HuH-7.5 (cell line): ENCODE results near the gene CD58.

Experiments
- DNase-seq: peaks from one replicate; pipeline ENCODE4 v3.0.0; 2011; ENCODE audit warnings: low spot score

Gene CD58

DNA sequence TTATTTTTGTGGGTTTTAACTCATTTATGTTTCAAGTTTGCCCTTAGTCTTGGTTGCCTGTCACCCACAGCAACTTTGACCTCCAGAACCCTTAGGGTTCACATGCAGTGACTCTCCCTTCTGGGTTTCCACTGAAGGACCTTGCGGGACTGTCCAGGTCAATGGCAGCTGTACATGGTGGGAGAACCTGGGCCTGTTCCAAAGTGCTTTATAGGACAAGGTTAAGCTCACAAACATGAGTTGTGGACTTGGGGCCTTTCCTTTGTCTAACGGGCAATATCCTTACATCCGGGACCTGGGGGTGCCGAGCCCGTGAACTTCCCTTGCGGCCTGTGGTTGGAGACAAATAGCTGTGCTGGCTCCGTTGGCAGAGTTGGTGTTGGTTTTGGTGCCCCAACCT is 77.8 kb downstream of the CD58 start:
- no peak for DNase-seq

DNA sequence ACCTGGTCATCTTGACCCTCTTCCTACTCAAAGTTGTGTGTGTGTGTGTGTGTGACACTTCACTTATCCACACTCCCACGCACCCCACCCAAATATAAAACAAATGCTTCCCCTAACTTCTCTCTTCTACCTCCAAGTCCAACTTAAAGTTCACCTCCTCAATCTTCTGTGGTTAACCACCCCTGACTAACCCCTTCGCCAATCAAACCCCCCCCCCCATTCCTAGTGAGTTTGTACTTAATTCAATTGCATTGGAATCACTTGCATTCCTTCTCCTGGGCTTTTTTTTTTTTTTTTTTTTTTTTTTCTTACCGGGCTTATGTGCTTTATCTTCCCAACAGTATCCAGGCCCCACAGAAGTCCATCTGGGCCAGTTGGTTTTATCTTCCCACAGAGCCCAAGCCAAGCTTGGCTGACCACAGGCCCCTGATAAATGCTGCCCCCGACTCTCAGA is 78.4 kb downstream of the CD58 start:
- DNase-seq, result no peak

DNA sequence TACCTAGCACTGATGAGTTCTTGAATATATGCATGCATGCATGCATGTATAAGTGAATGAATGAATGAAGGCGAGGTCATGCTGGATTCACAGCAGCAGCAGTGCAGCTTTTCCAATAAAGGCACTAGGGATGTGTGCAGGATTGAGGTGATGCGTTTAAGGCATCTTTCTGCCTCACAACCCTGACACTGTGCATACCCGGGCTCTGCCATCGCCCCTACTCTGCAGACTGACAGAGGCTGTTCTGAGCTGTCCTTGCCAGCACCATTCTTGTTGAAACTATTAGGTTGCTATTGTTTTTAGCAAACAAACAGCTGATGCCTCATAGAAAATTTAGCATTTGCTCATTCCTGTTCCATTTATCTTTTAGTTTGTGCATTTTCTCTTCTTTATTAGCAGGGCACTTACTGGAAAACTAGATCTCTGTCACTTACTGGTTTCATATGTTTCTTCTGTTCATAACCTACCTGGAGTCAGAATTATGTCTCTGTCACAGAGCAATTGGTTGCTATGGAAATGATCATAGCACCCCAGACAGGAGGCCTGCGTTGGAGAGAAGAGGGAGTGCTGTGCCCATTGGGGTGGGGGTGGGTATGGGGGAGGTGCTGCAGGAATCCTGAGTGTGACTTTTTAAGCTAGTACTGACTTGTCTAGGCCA is 79.0 kb downstream of the CD58 start:
- no peak for DNase-seq

DNA sequence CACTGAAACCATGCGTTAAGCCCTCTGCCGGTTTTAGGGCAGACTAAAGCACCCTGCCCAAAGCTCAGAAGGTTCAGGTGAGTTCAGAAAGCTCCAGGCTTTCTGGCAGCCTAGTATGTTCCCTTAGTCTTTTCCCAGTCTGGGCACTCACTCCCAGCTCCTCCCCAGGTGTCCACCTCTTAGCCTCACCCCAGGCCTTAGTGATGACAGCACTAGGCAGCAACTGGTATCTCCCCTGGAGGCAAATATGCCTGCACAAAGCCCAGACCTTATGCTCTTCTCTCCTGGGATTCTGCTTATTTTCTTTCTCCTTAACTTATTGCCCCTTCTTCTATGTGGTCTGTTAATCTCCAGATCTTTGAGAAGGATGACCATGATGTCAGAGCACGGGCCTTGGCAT is 80.2 kb downstream of the CD58 start:
- DNase-seq, result no peak

DNA sequence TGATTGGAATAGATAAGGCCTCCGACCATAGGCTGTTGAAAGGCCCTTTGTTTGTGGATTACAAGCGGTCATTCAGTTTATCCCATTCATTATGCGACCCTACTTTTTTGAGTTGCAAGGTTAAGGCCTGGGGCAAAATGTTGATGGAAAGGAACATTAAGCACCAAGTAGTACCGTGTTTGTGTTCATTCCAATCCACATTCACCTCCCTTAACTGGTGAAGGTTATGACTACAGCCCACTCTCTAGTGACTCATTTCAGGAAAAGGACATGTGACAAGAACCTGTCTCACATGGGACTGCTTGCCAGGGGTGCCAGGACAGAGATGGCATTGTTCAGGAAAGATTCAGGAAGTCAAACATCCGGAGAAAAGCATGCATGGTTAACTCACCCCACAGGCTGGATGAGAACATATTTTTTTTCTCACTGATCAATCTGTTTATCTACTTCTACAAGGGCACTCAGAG is 81.6 kb downstream of the CD58 start:
- no peak for DNase-seq

DNA sequence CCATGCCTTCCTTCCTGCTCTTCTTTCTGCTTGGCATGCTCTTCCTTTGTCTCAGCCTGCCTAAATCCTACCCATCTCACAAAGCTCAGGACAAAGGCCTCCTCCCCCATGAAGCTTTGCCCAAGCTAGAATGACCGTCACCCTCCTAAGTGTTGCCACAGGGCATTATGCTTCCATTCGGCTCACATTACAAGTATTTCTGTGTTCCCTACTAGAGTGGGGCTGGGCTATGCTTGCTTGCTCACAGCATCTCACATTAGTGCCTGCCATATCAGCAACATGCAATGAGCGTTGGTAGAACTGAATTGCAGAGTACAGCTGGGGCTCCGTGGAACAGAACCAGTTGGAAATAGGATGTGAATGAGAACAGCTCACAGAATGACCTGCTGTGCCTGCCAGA is 82.8 kb downstream of the CD58 start:
- DNase-seq, result no peak

DNA sequence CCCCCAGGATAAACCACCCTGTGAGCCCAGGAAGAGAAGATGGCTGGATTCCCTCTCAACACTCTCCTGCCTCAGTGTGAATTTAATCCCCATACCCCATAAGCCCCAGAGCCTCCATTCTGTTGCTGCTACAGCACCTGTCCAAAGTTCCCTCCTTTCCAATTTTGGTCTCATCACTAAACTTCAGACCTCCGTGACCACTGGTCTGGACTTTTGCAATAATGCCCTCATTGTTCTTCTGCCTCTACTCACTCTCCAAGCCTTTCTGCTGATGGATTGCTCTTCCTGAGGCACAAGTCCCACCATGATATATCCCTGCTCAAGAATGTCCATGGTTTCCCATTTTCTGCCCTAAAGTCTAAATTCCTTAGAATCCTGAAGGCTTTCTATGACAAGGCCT is 83.2 kb downstream of the CD58 start:
- no peak for DNase-seq

DNA sequence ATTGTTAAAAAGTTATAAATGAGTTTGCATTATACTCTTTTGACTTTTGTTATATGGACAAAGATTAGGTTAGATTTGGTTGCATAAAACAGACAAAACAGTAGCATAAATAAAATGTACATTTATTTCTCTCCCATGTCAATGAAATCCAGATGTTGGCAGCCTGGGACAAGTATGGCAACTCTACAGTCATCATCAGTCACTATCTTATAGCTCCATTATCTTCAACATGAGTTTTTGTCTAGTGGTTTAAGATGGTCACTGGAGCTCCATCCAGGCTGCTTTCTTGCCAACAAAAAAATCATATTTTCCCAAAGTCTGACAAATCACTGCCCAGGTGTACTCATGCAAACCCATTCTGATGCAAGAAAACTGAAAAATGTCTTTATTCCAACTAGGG is 83.8 kb downstream of the CD58 start:
- DNase-seq, result no peak

DNA sequence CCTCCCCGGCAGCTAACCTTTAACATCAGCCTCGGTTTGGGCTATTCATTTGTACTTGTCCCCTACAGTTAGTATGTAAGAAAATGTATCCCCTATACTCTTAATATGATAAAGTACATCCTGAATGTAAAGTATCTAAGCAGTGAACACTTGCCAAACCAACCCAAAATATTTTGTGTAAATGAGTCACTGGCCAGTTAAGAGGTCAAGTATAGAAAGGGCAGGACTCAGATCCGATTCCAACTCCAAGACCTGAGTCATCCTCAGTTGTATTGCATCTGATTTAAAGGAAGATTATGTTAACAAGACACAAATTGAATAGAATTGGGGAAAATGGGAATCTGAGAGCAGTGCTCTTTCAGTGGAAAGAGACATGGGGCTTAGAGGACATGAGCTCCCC is 84.4 kb downstream of the CD58 start:
- no peak for DNase-seq

DNA sequence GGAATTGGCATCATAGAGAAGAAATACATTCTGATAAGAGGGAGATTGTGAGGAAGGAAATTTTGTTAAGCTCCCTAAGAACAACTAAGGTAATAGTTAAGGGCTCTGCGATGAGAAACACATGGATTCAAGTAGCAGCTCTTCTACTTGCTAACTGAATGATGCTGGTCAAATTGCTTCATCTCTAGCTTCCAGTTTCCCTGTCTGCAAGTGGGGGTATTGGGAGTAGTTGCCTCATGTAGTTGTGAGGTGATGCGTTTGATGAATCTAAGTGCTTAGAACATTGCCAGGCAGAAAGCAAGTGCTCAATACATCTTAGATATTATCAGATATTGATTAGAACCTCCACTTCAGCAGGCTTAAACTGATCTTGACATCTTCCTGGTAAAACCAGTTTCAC is 84.8 kb downstream of the CD58 start:
- no peak for DNase-seq

DNA sequence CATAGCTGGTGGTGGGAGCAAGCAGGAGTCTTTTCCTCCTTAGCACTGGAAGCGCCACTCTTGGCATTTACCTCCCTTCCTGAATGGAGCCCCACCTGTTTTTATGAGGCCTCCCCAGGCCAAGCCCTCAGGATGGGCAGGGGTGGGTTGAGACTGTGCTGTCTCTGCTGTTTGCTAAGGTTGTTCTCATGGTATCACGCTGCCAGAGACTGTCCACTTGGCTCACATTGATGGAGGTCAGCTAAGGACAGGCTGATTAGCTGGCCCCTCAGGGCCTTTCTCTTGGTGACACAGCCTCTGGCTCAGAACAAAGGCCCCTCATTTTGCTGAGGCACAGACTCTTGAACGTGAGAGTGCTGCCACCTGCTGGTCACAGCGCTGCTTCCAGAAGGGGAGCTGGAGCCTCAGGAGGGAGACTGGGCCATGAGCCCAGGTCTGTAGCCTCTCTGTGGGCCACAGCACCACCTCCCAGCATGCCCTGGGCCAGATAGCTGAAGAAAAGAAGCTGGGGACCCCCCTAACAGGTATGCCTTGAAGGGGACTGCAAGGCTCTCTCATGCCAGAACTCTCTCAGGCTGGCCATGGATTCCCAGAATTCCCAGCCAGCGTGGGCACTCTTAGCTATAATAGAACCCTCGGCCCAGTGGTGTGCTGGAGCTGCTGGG is 85.6 kb downstream of the CD58 start:
- DNase-seq, result peak; percentile 75

DNA sequence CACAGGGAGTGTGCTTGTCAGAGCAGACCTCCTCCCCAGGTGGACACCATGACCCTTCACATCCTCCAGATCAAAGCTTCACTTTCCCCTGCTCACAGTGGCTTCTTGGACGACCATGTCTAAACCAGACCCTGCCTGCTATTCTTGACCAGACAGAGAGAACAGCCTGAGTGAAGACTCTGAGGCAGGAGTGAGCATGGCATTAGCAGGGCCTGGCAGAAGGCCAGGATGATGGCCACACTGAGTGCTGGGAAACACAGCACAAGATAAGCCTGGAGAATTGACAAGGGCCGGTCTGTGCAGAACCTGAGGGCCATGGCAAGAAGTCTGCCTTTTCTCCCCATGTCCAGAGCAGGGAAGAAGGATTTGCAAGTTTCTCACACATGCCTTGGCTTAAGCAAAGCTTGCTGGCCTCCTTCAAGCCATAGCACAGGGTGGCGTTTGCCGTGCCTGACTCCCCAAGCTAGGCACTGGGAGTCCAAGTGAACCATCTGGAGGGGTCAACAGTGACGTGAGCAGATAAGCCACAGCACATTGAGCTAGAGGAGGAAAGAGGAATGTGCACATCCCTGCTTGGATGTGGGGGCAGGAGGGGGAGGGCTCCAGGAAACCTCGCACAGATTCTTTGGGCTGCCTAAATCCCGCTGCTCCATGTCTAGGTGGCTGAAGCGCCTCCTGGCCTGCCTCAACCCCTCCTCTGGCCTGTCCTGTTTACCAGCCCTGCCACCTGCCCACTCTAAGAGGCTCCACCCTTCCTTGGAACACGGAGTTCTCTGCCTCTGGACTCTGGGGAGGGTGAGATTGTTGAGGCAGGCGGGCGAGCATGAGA is 87.1 kb downstream of the CD58 start:
- no peak for DNase-seq

DNA sequence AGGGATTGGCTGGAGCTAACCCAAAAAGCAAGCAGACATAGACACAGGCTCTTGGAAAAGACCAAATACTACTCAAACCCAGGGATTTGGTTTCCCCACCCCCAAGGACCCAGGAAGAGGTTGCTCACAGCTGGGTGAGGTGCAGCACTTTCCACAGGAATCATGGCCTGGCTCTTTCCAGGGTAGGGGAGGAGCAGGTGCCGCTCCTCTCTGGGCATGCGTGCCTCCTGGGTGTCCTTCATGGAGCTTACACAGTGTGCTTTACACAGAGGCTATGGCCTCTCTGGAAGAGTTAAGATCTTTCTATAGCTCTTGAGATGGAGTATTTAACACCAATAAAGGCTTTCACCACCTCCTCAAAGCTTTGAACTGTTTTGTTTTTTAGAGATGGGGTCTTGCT is 88.3 kb downstream of the CD58 start:
- no peak for DNase-seq

DNA sequence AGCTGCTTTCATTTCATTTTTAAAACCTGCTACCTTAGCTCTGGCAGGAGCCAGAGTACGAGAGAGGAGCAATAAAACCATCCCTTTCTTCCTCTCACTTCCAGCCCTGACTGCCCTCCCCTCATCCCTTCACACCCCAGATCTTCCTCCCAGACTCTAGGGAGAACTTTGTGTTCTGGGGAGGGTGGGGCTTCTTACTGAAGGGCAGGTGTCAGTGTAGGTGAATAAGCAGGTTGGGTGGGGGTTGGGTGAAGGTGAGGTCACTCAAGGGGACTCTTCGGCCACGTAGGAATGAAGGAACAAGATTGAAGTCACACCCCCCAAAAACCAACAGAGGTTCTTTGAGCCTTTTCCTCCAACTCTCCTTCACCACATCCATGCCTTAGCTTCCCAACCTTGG is 88.9 kb downstream of the CD58 start:
- DNase-seq, result no peak

DNA sequence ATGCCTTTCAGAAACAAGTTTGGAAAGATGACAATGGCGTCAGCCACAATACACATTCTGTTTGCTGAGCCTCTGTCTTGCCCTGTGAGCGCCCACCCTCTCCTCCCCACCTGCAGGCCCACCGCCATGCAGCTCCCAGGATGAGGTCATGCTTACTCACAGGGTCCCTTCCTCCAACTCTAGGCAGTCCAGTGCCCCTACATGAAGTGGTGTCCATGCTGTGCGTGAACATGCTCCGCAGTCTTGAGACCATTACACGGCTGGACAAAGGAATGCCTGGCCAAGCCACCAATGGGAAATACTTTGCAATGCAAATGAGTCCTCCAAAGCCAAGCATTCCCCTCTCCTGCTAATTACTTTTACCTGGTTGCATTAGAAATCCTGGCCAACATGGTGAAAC is 92.2 kb downstream of the CD58 start:
- DNase-seq, result no peak

DNA sequence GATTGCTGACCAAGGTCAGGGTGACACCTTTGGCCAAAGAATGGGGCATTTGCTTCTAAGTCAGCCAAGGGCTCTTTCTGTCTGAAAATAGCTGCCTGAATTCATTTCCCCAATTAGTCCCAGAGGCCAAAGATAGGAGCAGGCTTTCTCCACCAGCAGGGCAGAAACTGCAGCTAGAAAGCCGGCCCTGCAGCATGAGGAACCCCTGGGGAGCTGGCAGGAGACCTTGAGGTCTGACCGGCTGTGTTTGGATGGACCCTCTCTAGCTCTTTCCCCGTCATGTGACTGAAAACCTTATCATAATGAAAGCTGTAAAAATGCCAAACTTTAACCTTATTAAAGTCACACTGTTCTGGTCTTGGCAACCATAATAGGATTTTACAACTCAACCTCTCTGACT is 93.4 kb downstream of the CD58 start:
- DNase-seq, result no peak

DNA sequence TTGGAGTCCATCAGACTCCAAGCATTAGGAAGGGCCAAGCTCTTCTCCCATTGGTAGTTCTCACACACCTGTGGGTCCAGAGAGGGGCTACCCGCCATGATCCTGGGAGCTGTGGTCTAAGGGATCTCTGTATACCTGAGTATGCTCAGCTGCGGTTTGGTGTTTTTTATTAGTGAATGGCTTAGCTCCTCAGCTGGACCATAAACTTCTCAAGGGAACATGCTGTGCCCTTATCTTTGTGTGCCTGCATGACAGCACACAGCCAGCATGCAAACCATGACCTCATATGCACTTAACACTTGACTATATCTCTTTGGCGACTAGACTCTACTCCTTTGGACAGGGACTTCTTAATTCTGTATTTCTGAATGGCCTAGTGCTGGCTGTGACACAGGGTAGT is 94.5 kb downstream of the CD58 start:
- DNase-seq, result no peak

DNA sequence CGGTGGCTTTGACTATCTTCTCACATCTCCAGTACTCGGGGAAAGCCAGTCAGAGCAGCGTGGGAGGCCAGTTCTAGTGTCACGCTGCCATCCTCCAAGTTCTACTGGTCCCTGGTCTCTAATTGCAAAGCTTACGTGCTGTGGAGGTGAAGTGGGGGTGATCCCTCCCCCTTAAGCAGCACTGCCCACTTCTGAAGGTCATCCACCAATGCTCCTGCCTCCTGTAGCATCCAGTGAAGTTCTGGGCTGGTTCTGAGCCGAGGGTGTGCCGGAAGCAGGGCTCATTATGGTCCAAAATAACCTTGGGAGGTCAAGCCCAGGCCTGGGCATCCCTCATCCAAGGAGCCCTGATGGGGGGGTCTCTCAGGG is 95.0 kb downstream of the CD58 start:
- no peak for DNase-seq

DNA sequence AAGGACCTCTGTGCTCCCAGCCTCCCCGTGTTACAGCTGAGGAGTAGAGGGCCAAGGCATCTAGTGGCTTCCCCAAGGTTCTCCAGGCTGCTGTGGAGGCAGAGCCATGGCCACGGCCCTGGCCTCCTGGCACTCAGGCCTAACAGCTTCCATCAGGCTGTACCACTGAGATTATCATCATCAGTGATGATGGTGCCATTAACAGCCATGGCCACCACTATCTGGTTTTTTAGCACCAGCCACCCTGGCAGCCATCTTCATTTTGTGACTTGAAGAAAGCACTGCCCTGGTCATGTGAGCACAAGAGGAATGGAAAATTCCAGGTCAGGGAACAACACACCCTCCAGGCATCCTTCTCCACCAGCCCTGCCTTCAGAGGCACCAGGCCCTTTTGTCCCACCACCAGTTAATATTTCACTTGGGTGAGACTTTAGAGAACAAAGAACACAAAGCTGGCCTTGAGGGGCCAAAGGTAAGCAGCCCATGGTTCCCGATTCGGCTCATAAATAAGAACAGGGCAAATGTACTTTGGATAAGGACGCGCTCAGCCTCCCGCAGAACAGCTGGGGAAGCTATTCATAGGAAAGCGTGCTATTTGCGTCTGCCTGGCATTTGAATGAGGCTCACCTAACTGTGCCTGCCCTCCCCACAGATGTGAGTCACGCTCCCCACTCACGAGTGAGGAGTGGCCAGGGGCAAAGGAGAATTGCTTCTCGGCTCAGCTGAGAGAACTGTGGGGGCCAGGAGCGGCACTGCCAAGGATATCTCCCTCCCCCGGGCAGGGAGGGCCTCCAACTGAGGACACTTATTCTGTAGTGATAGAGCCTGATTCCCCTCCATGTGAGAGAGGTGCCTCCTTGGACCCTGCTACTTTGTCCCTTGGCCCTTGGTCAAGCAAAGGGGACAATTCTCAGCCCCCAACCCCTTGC is 95.6 kb downstream of the CD58 start:
- peak; percentile 38 for DNase-seq

DNA sequence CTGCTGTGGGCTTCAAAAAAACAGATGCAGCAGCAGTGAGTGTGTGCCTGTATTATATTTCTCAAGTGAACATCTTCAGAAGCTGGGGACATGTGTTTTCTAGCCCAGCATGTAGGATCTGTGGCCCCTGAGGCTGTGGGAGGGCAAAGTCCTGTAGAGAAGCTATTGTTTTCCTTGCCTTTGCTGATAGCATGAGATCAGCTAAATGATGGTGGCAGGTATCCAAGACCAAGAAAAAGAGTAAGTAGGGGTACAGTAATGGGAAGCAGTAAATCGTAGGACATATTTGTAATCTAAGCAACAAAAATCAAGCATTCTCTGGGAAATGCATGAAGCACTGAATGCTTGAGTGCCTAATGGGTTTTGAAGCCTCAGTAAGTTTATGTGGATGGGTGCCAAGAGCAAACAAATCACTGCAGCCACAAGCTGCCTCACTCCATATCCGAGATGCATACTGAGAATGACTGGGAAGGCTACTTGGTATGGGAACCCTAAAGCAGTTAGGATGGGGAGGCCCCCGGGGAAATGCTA is 98.3 kb downstream of the CD58 start:
- DNase-seq, result no peak

DNA sequence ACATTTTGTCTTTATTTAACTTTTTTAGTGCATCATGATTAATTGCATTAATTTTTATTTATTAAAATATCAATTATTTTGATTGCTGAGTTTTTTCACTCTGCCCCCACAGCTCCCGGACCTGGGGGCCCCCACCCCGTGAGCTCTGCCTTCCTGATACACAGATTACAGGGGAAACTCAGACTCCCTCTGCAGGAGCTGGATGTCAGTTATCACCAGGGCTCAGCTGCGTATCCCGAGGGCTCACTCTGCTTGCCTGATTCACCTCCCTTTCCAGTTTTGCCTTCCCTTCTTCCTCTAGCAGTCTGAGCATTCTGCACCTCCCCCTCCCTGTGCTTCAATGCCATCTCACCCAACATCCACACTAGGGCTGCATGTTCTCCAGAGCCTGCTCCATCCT is 99.6 kb downstream of the CD58 start:
- DNase-seq, result no peak

DNA sequence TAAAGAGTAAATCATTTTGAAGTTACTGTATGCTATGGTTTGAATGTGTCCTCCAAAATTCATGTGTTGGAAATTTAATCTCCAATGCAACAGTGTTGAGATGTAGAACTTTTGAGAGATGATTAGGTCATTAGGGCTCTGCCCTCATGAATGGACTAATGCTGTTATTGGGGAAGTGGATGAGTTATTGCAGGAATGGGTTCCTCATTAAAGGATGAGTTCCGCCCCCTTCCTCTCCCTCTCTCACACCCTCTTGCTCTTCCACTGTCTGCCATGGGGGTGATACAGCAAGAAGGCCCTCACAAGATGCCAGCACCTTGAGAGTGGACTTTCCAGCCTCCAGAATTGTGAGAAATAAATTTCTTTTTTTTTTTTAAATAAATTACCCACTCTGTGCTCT is 100.2 kb downstream of the CD58 start:
- DNase-seq, result no peak
